Smooth muscle cell (in vitro differentiated cells): ENCODE results near the gene PDE11A. TPM values are rescaled to one million over a fixed set of nuclear protein-coding genes. Genes with fewer than 3 reads are reported as not detected.

Experiments
- DNase-seq: peaks from one replicate; lab custom pipeline; 2025; ENCODE audit not compliant: unreplicated experiment; lab: John Stamatoyannopoulos, UW
- H2AFZ ChIP-seq: fragments of 200-600 bp; sonication (generic); 2 replicates; pipeline ENCODE4 v1.6.0; 2016; ENCODE audit warnings: antibody characterized with exemption, low read depth, mild to moderate bottlenecking
- H3F3A ChIP-seq: fragments of 200-600 bp; sonication (generic); 2 replicates; pipeline ENCODE4 v1.6.0; 2017; ENCODE audit warnings: antibody characterized with exemption, low read depth
- H3K27ac ChIP-seq: fragments of 200-600 bp; sonication (generic); 2 replicates; pipeline ENCODE4 v1.5.1; 2016; ENCODE audit warnings: low read depth, mild to moderate bottlenecking
- H3K27me3 ChIP-seq: fragments of 200-600 bp; sonication (generic); 2 replicates; pipeline ENCODE4 v1.6.1; 2016; ENCODE audit warnings: low read depth, mild to moderate bottlenecking
- H3K36me3 ChIP-seq: fragments of 200-600 bp; sonication (generic); 2 replicates; pipeline ENCODE4 v1.5.1; 2016; ENCODE audit warnings: low read depth
- H3K4me1 ChIP-seq: fragments of 200-600 bp; sonication (generic); 2 replicates; pipeline ENCODE4 v1.5.1; 2016; ENCODE audit warnings: low read depth
- H3K4me2 ChIP-seq: fragments of 200-600 bp; sonication (generic); 2 replicates; pipeline ENCODE4 v1.6.0; 2016; ENCODE audit warnings: mild to moderate bottlenecking
- H3K4me3 ChIP-seq: fragments of 200-600 bp; sonication (generic); 2 replicates; pipeline ENCODE4 v1.5.1; 2016; ENCODE audit warnings: mild to moderate bottlenecking
- H3K79me2 ChIP-seq: fragments of 200-600 bp; sonication (generic); 2 replicates; pipeline ENCODE4 v1.6.0; 2016; ENCODE audit warnings: low read depth, mild to moderate bottlenecking
- H3K9ac ChIP-seq: fragments of 200-600 bp; sonication (generic); 2 replicates; pipeline ENCODE4 v1.6.0; 2016; ENCODE audit warnings: low read depth
- H3K9me3 ChIP-seq: fragments of 200-600 bp; sonication (generic); replicated peaks from 2 replicates; pipeline ENCODE4 v1.5.1; 2016; ENCODE audit warnings: low read depth
- H4K20me1 ChIP-seq: fragments of 200-600 bp; sonication (generic); 2 replicates; pipeline ENCODE4 v1.6.0; 2016; ENCODE audit warnings: low read depth
- CTCF ChIP-seq: fragments of 200-600 bp; sonication (generic); IDR thresholded peaks from 2 replicates; pipeline ENCODE4 v1.5.1; 2017; ENCODE audit warnings: borderline replicate concordance, mild to moderate bottlenecking, antibody characterized with exemption; ENCODE audit not compliant: insufficient read depth, poor library complexity, severe bottlenecking
- WGBS: methylation state at CpG from one replicate; pipeline ENCODE4 v1.1.7; 2016; ENCODE audit warnings: low lambda C conversion rate; 5-methylcytosine and 5-hydroxymethylcytosine counted together
- polyA plus RNA-seq: library from polyadenylated mRNA; unstranded; fragments of >200 nt; fragmentation: Nextera tagmentation; extraction: Ambion mirVana; gene quantifications from 2 replicates; pipeline ENCODE4 v1.2.1, GENCODE V29; 2016
- total RNA-seq: library from RNA; depleted of rRNA; stranded (reverse); fragments of >200 nt; gene quantifications from 2 replicates; pipeline ENCODE4 v1.2.3, GENCODE V29; 2014

Gene PDE11A
- total and polyA plus RNA-seq, 2 experiments from 2014 or later = under 0.01 TPM; not detected in 1

DNA sequence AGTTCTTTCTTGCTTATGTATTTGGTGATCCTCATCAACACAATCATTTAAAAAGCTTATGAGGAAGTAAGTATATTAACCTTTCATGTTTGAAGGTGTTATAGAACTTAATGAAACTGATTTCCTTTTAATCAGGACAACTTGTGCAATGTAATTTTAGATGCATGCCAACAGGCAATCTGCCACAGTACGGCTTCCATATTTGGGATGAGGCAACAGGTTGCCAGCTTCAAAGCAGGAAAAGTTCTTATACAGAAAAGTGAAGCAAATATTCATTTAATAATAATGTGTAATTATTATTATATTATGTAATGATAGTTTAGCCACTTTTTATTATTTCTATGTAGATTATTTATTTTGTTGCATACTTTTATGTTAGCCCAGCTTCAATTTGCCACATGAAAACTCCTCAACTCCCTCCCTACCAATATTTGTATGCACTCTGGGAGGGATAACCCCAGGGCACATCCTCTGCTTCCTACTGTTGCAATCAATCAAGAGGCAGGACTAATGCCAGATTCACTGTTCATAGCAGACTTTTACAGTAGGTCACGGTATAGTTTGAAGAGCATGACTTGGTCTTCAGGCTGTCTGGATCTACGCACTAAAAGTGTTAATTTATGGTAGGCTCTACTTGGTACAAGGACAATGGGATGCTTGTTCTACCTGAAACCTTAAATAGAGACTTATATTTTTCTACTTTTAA, 402.8 kb downstream of the PDE11A start:
- no peaks in the 10 kb centered on the region for H4K20me1 ChIP-seq
- H3K4me1 ChIP-seq = peaks cover 12% of the 10 kb centered on the region
- H3K9ac ChIP-seq = no peak overlapping the region
- no peaks in the 10 kb centered on the region for H3F3A ChIP-seq
- DNase-seq = no peak
- TF ChIP-seq CTCF = no peak
- H3K27ac ChIP-seq = no peak overlapping the region
- H3K9me3 ChIP-seq = no peaks in the 10 kb centered on the region
- H3K79me2 ChIP-seq = no peaks in the 10 kb centered on the region
- H3K36me3 ChIP-seq = no peaks in the 10 kb centered on the region
- no peaks in the 10 kb centered on the region for H3K27me3 ChIP-seq
- H2AFZ ChIP-seq = no peak overlapping the region
- H3K4me2 ChIP-seq = no peak overlapping the region
- H3K4me3 ChIP-seq = no peak overlapping the region
- WGBS = 71% methylated on average over 3 of the region's 3 CpGs

- no peaks in the 10 kb centered on the region for H3K79me2 ChIP-seq
- no peak overlapping the region for H3K9ac ChIP-seq
- no peak overlapping the region for H3K27ac ChIP-seq
- H3K27me3 ChIP-seq = no peaks in the 10 kb centered on the region
- no peak for DNase-seq
- H3K4me2 ChIP-seq = no peak overlapping the region
- H3F3A ChIP-seq = no peaks in the 10 kb centered on the region
- H2AFZ ChIP-seq = no peak overlapping the region
- H3K4me3 ChIP-seq = no peak overlapping the region
- H3K36me3 ChIP-seq = no peaks in the 10 kb centered on the region
- no peak for TF ChIP-seq CTCF
- H4K20me1 ChIP-seq = no peaks in the 10 kb centered on the region
- peaks cover 12% of the 10 kb centered on the region for H3K4me1 ChIP-seq
- 73% methylated on average over 5 of the region's 5 CpGs for WGBS
- H3K9me3 ChIP-seq = no peaks in the 10 kb centered on the region
These were observed 403.4 kb downstream of the PDE11A start for GRCh38 chr2:177669201-177669600.

DNA sequence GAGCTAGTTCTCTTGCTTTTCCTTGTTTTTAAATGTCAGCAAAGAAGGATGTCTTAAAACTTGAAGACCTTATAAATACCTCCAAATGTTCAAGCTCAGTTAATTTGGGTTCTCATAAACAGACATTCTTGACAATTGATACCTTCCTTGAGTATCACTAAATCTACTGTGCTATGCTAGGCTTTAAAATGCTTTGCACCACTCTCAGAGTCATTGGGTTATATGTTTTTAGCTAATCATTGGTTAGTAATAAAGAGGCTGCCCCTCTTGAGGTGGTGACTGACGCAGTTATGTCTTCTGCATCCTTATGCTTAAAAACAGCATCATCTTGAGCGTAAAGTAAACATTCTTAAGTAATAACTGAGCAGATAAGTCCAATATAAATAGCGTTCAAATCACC, 404.0 kb downstream of the PDE11A start:
- WGBS = 89% methylated on average over 3 of the region's 3 CpGs
- TF ChIP-seq CTCF = no peak
- Histone ChIP-seq H3K4me3 (no peak overlapping the region), H3K4me1 (peaks cover 12% of the 10 kb centered on the region), H3K79me2 (no peaks in the 10 kb centered on the region), H3K9me3 (no peaks in the 10 kb centered on the region), H3K27ac (no peak overlapping the region), H3K27me3 (no peaks in the 10 kb centered on the region), H3F3A (no peaks in the 10 kb centered on the region), H4K20me1 (no peaks in the 10 kb centered on the region), H3K36me3 (no peaks in the 10 kb centered on the region), H3K9ac (no peak overlapping the region), H3K4me2 (no peak overlapping the region), H2AFZ (no peak overlapping the region)
- no peak for DNase-seq

- H3K4me1 ChIP-seq = peaks cover 12% of the 10 kb centered on the region
- no peaks in the 10 kb centered on the region for H3K27me3 ChIP-seq
- H3K27ac ChIP-seq = no peak overlapping the region
- no peak overlapping the region for H3K9ac ChIP-seq
- H3K79me2 ChIP-seq = no peaks in the 10 kb centered on the region
- H4K20me1 ChIP-seq = no peaks in the 10 kb centered on the region
- H3K9me3 ChIP-seq = no peaks in the 10 kb centered on the region
- no peak for DNase-seq
- no peaks in the 10 kb centered on the region for H3K36me3 ChIP-seq
- no peak for TF ChIP-seq CTCF
- H2AFZ ChIP-seq = no peak overlapping the region
- H3K4me3 ChIP-seq = no peak overlapping the region
- H3K4me2 ChIP-seq = no peak overlapping the region
- 24% methylated on average over 1 of the region's 1 CpG for WGBS
- no peaks in the 10 kb centered on the region for H3F3A ChIP-seq
These were observed 405.0 kb downstream of the PDE11A start for GRCh38 chr2:177667626-177668025.
